ENCODE measurements around the gene MCF2L2. TPM values are rescaled to one million over a fixed set of nuclear protein-coding genes. Genes with fewer than 3 reads are reported as not detected.

The MCF2L2 gene
- total and polyA plus RNA-seq, 7 donors, result 0.99 to 5.0 (median 4.0) TPM; not detected in 1

DNA sequence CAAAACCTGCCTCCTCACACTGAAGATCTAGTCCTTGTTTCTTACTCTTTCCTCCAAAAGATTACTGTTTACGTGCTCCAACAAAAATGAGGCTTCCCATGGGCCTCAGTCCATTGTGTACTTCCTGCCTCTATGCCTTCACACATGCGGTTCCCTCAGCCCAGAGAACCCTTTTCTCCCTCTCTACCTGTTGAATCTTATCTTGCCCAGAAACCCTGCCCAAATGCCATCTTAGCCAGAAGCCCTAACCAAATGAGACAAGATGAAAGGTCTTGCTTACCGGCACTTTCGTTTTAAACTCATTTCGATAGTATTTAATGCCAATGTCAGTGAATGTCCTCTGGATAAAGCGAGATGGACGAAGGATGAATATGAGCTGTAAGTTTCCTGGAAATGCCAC, 89.9 kb downstream of the MCF2L2 start:
- intact Hi-C loops (cut with DNase I), result no loop called here
- TF ChIP-seq, protein P1, sequence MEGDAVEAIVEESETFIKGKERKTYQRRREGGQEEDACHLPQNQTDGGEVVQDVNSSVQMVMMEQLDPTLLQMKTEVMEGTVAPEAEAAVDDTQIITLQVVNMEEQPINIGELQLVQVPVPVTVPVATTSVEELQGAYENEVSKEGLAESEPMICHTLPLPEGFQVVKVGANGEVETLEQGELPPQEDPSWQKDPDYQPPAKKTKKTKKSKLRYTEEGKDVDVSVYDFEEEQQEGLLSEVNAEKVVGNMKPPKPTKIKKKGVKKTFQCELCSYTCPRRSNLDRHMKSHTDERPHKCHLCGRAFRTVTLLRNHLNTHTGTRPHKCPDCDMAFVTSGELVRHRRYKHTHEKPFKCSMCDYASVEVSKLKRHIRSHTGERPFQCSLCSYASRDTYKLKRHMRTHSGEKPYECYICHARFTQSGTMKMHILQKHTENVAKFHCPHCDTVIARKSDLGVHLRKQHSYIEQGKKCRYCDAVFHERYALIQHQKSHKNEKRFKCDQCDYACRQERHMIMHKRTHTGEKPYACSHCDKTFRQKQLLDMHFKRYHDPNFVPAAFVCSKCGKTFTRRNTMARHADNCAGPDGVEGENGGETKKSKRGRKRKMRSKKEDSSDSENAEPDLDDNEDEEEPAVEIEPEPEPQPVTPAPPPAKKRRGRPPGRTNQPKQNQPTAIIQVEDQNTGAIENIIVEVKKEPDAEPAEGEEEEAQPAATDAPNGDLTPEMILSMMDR (IDR thresholded peaks at IDR 0.05), result no peak
- no peak for TF ChIP-seq POLR2A (IDR thresholded peaks at IDR 0.05)
- no peak overlapping the region for H3K4me3 ChIP-seq

DNA sequence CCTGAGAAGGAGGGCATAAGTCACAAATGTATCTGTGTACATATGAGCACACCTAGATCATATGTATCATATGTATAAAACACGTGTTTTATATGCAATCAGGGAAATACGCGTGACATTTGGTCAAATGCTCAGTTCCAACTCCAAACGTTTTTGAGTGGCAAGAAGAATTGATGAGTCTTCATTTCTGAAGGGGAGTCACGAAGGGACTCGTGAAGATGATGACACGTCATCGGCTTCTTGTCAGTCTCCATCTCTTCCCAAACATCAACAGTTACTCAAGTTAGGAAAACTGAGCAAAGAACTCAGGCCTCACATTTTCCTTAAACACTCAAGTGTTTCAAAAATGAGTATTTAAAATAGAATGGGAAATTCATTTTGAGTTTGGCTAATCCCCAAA, 95.9 kb downstream of the MCF2L2 start:
- no peak overlapping the region for H3K4me3 ChIP-seq
- intact Hi-C loops (cut with DNase I), result no loop called here

More for the DNA sequence above, 89.9 kb downstream of the MCF2L2 start:
- H3K4me1 ChIP-seq, result no peaks in the 10 kb centered on the region
- H3K27ac ChIP-seq, result no peak overlapping the region
- no peaks in the 10 kb centered on the region for H3K27me3 ChIP-seq
- no peaks in the 10 kb centered on the region for H3K36me3 ChIP-seq
- WGBS, 2 donors, result 96 to 97% methylated on average over 7 of the region's 7 CpGs
- DNase-seq, result no peak
- H3K9me3 ChIP-seq, result no peaks in the 10 kb centered on the region

DNA sequence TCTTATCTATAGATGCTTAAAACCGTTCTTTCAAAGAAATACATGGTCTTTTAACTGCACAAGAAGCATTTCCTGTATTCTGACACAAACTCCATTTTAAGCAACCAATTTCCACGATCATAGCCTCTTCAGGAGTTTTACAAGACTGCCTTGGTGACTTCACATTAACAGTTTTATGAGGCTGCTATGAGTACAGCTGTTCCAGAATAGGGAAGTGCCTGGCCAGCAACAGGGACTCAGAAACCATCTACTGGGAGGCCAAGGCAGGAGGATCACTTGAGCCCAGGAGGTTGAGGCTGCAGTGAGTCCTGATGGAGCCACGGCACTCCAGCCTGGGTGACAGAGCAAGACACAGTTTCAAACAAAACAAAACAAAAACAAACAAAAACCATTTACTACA, 96.9 kb downstream of the MCF2L2 start:
- no peak overlapping the region for H3K4me3 ChIP-seq
- no peaks in the 10 kb centered on the region for H3K9me3 ChIP-seq
- no peak for TF ChIP-seq POLR2A (IDR thresholded peaks at IDR 0.05)
- TF ChIP-seq, protein P1 (IDR thresholded peaks at IDR 0.05), result no peak
- no peak for TF ChIP-seq EP300 (IDR thresholded peaks at IDR 0.05)
- no peak for TF ChIP-seq POLR2AphosphoS5 (IDR thresholded peaks at IDR 0.05)
- no peaks in the 10 kb centered on the region for H3K4me1 ChIP-seq
- no peaks in the 10 kb centered on the region for H3K36me3 ChIP-seq
- intact Hi-C loops (cut with DNase I), result no loop called here
- no peak overlapping the region for H3K27ac ChIP-seq
- 40% methylated on average over 3 of the region's 3 CpGs for whole genome bisulfite sequencing, 2 donors
- H3K27me3 ChIP-seq, result no peaks in the 10 kb centered on the region
- DNase-seq, result no peak

More for the DNA sequence above, 95.9 kb downstream of the MCF2L2 start:
- TF ChIP-seq POLR2A (IDR thresholded peaks at IDR 0.05), result no peak
- no peak for TF ChIP-seq EP300 (IDR thresholded peaks at IDR 0.05)
- TF ChIP-seq POLR2AphosphoS5 (IDR thresholded peaks at IDR 0.05), result no peak
- TF ChIP-seq, protein P1 (IDR thresholded peaks at IDR 0.05), result no peak
- Histone ChIP-seq H3K9me3 (no peaks in the 10 kb centered on the region), H3K27ac (no peak overlapping the region), H3K27me3 (no peaks in the 10 kb centered on the region), H3K36me3 (no peaks in the 10 kb centered on the region), H3K4me1 (no peaks in the 10 kb centered on the region)
- WGBS, 2 donors, result 88 to 93% methylated on average over 8 of the region's 8 CpGs
- no peak for DNase-seq

DNA sequence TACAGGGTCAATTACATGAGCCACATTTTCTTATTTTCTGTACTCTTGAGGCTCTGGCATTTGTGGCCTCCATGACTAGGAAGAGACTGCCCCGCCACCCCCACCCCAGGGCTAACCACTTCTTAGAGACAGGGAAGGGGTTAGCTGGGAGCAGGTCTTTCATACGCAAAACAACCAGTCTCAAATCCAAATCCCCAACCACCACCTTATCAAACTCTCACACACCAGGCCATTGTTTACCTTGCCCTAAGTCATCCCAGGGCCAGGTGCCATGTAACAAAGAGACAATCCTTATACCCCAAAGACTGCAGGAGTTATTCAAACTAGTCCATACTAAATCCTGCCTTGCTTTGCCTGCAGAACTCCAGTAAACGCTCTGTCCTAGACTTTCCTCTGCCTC, 97.5 kb downstream of the MCF2L2 start:
- WGBS, 2 donors, result 80 to 84% methylated on average over 3 of the region's 3 CpGs
- Histone ChIP-seq H3K27me3 (no peaks in the 10 kb centered on the region), H3K27ac (no peak overlapping the region), H3K9me3 (no peaks in the 10 kb centered on the region), H3K36me3 (no peaks in the 10 kb centered on the region), H3K4me3 (no peak overlapping the region), H3K4me1 (no peaks in the 10 kb centered on the region)
- DNase-seq, result no peak
- TF ChIP-seq EP300 (IDR thresholded peaks at IDR 0.05) (no peak), POLR2A (IDR thresholded peaks at IDR 0.05) (no peak), POLR2AphosphoS5 (IDR thresholded peaks at IDR 0.05) (no peak)
- TF ChIP-seq, protein P1 (IDR thresholded peaks at IDR 0.05), result no peak
- intact Hi-C loops (cut with DNase I), result no loop called here

DNA sequence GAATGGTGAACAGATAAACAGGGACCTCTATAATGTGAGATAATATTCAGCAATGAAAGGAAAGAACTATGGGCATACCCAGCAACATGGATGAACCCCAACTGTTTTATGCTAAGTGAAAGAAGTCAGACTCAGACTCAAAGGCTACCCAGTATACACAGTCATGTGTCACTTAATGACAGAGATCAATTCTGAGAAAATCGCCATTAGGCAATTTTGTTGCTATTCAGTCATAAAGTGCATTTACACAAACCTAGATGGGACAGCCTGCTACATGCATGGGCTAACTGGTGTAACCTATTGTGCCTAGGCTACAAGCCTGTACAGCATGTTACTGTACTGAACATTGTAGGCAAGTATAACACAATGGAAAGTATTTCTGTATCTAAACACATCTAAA, 98.9 kb downstream of the MCF2L2 start:
- H3K9me3 ChIP-seq, result no peaks in the 10 kb centered on the region

More for the DNA sequence above, 98.9 kb downstream of the MCF2L2 start:
- Histone ChIP-seq H3K27ac (no peak overlapping the region), H3K27me3 (no peaks in the 10 kb centered on the region), H3K4me3 (no peak overlapping the region), H3K4me1 (no peaks in the 10 kb centered on the region), H3K36me3 (no peaks in the 10 kb centered on the region)
- no peak for DNase-seq
- 72 to 90% methylated on average over 1 of the region's 1 CpG for WGBS, 2 donors
- intact Hi-C loops (cut with DNase I), result no loop called here
- no peak for TF ChIP-seq EP300 (IDR thresholded peaks at IDR 0.05)
